ENCODE results near the gene METTL25B.

GRCh38 chr1:156742017-156742416, 13.7 kb downstream of the METTL25B start:
- TF ChIP-seq MXI1 (IDR thresholded peaks at IDR 0.05; ENCODE audit: borderline replicate concordance, low read depth, low read length), result no peak
- no peak for TF ChIP-seq CTCF (conservative IDR thresholded peaks at IDR 0.05; ENCODE audit: low read depth, low read length)
- TF ChIP-seq POLR2A (IDR thresholded peaks at IDR 0.05; ENCODE audit: low read depth, low read length), result no peak
- TF ChIP-seq RAD21 (IDR thresholded peaks at IDR 0.05; ENCODE audit: low read length), result no peak
- TF ChIP-seq MAFK (IDR thresholded peaks at IDR 0.05; ENCODE audit: low read depth, low read length), result 0 out of 2 replicates have a peak, but pooled peaks have one; percentile 3
- no peak for TF ChIP-seq RFX5 (IDR thresholded peaks at IDR 0.05; ENCODE audit: low read depth, low read length)
- no peak for TF ChIP-seq MAZ (IDR thresholded peaks at IDR 0.05; ENCODE audit: borderline replicate concordance, low read depth, low read length)
- TF ChIP-seq SMC3 (IDR thresholded peaks at IDR 0.05; ENCODE audit: low read depth, low read length), result no peak
- TF ChIP-seq CHD1 (IDR thresholded peaks at IDR 0.05; ENCODE audit: low read depth, low read length), result no peak
- TF ChIP-seq CEBPB (IDR thresholded peaks at IDR 0.05; ENCODE audit: low read depth, low read length), result no peak
- TF ChIP-seq NFE2L2 (IDR thresholded peaks at IDR 0.05; ENCODE audit: low read depth, low read length), result no peak
- no peak for TF ChIP-seq USF2 (IDR thresholded peaks at IDR 0.05; ENCODE audit: low read depth, low read length)
- no peak for TF ChIP-seq BHLHE40 (IDR thresholded peaks at IDR 0.05; ENCODE audit: low read depth, low read length)
- TF ChIP-seq RCOR1 (IDR thresholded peaks at IDR 0.05; ENCODE audit: insufficient replicate concordance, low read length), result no peak

All from IMR-90 (cell line).